Hepatocyte (in vitro differentiated cells): ENCODE measurements around the gene LRP1B. TPM values are rescaled to one million over a fixed set of nuclear protein-coding genes. Genes with fewer than 3 reads are reported as not detected.
"Not testable (repeated sequence)": the region's sequence is repeated elsewhere in the genome, so short reads cannot be mapped to it uniquely, and the experiment has no call there.

Experiments
- DNase-seq: peaks from one replicate; pipeline ENCODE4 v3.0.0-alpha.2; 2016; ENCODE audit warnings: low spot score
- H2AFZ ChIP-seq: fragments of 200-600 bp; sonication (generic); 2 replicates; pipeline ENCODE4 v1.6.0; 2016; ENCODE audit warnings: antibody characterized with exemption, mild to moderate bottlenecking
- H3K27ac ChIP-seq: fragments of 200-600 bp; sonication (generic); 2 replicates; pipeline ENCODE4 v1.5.1; 2016; ENCODE audit warnings: mild to moderate bottlenecking
- H3K27me3 ChIP-seq: fragments of 200-600 bp; sonication (generic); 2 replicates; pipeline ENCODE4 v1.6.1; 2016
- H3K36me3 ChIP-seq: fragments of 200-600 bp; sonication (generic); replicated peaks from 2 replicates; pipeline ENCODE4 v1.5.1; 2016; ENCODE audit warnings: low read depth; ENCODE audit not compliant: insufficient read depth
- H3K4me1 ChIP-seq: fragments of 200-600 bp; sonication (generic); 2 replicates; pipeline ENCODE4 v1.5.1; 2016; ENCODE audit warnings: mild to moderate bottlenecking, moderate library complexity; ENCODE audit not compliant: insufficient read depth
- H3K4me2 ChIP-seq: fragments of 200-600 bp; sonication (generic); 2 replicates; pipeline ENCODE4 v1.6.0; 2016
- H3K4me3 ChIP-seq: fragments of 200-600 bp; sonication (generic); 2 replicates; pipeline ENCODE4 v1.5.1; 2016; ENCODE audit warnings: mild to moderate bottlenecking
- H3K79me2 ChIP-seq: fragments of 200-600 bp; sonication (generic); 2 replicates; pipeline ENCODE4 v1.6.0; 2017; ENCODE audit warnings: mild to moderate bottlenecking
- H3K9me2 ChIP-seq: fragments of 200-600 bp; sonication (generic); replicated peaks from 2 replicates; pipeline ENCODE4 v1.6.0; 2017; ENCODE audit warnings: mild to moderate bottlenecking; ENCODE audit not compliant: insufficient read depth
- H3K9me3 ChIP-seq: fragments of 200-600 bp; sonication (generic); 2 replicates; pipeline ENCODE4 v1.5.1; 2016; ENCODE audit warnings: low read depth, mild to moderate bottlenecking
- H4K20me1 ChIP-seq: fragments of 200-600 bp; sonication (generic); 2 replicates; pipeline ENCODE4 v1.6.0; 2016; ENCODE audit warnings: mild to moderate bottlenecking; ENCODE audit not compliant: insufficient read depth, poor library complexity, severe bottlenecking
- EZH2 ChIP-seq: fragments of 200-600 bp; sonication (generic); IDR thresholded peaks from 2 replicates; pipeline ENCODE4 v1.6.1; 2016; ENCODE audit warnings: antibody characterized with exemption, mild to moderate bottlenecking, borderline replicate concordance
- EZH2phosphoT487 ChIP-seq: fragments of 200-600 bp; sonication (generic); IDR thresholded peaks from one replicate; pipeline ENCODE4 v1.6.1; 2018; ENCODE audit warnings: antibody characterized with exemption, mild to moderate bottlenecking, low read depth, moderate library complexity; ENCODE audit not compliant: unreplicated experiment, severe bottlenecking
- WGBS: methylation state at CpG from one replicate; pipeline ENCODE4 v1.1.6; 2016; ENCODE audit warnings: low lambda C conversion rate; ENCODE audit errors: missing lambda C conversion rate; 5-methylcytosine and 5-hydroxymethylcytosine counted together
- polyA plus RNA-seq: library from polyadenylated mRNA; unstranded; fragments of >200 nt; fragmentation: Nextera tagmentation; extraction: Ambion mirVana; gene quantifications from 2 replicates; pipeline ENCODE4 v1.2.1, GENCODE V29; 2016
- total RNA-seq: library from RNA; depleted of rRNA; stranded (reverse); fragments of >200 nt; gene quantifications from 2 replicates; pipeline ENCODE4 v1.2.3, GENCODE V29; 2014
- TF ChIP-seq, protein P1 (sequence below): fragments of 200-600 bp; sonication (generic); IDR thresholded peaks from 2 replicates; pipeline ENCODE4 v1.5.1; 2016; ENCODE audit warnings: antibody characterized with exemption, mild to moderate bottlenecking; ENCODE audit not compliant: poor library complexity

LRP1B gene
- total and polyA plus RNA-seq, 2 experiments from 2014 or later: 0.65 to 2.0 TPM

- Histone ChIP-seq H3K36me3 (no peaks in the 10 kb centered on the region), H3K9me2 (no peaks in the 10 kb centered on the region), H3K79me2 (no peaks in the 10 kb centered on the region), H3K27ac (peak overlapping the region; percentile 21), H3K4me1 (peaks cover 6% of the 10 kb centered on the region), H2AFZ (peak overlapping the region; percentile 16), H3K4me2 (peak overlapping the region; percentile 30), H4K20me1 (no peaks in the 10 kb centered on the region), H3K9me3 (no peaks in the 10 kb centered on the region), H3K27me3 (no peaks in the 10 kb centered on the region), H3K4me3 (no peak overlapping the region)
- TF ChIP-seq, protein P1, sequence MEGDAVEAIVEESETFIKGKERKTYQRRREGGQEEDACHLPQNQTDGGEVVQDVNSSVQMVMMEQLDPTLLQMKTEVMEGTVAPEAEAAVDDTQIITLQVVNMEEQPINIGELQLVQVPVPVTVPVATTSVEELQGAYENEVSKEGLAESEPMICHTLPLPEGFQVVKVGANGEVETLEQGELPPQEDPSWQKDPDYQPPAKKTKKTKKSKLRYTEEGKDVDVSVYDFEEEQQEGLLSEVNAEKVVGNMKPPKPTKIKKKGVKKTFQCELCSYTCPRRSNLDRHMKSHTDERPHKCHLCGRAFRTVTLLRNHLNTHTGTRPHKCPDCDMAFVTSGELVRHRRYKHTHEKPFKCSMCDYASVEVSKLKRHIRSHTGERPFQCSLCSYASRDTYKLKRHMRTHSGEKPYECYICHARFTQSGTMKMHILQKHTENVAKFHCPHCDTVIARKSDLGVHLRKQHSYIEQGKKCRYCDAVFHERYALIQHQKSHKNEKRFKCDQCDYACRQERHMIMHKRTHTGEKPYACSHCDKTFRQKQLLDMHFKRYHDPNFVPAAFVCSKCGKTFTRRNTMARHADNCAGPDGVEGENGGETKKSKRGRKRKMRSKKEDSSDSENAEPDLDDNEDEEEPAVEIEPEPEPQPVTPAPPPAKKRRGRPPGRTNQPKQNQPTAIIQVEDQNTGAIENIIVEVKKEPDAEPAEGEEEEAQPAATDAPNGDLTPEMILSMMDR: no peak
- TF ChIP-seq EZH2 (no peak), EZH2phosphoT487 (no peak)
- no peak for DNase-seq
- 40% methylated on average over 4 of the region's 4 CpGs for WGBS
Observed at GRCh38 chr2:141187075-141187439, 943.8 kb downstream of the LRP1B start.

- Histone ChIP-seq H3K36me3 (no peaks in the 10 kb centered on the region), H2AFZ (peak overlapping the region; percentile 16), H4K20me1 (no peaks in the 10 kb centered on the region), H3K4me3 (no peak overlapping the region), H3K9me3 (no peaks in the 10 kb centered on the region), H3K9me2 (no peaks in the 10 kb centered on the region), H3K27me3 (no peaks in the 10 kb centered on the region), H3K27ac (peak overlapping the region; percentile 21), H3K4me1 (peaks cover 6% of the 10 kb centered on the region), H3K4me2 (peak overlapping the region; percentile 30), H3K79me2 (no peaks in the 10 kb centered on the region)
- TF ChIP-seq EZH2: no peak
- no peak for TF ChIP-seq EZH2phosphoT487
- TF ChIP-seq, protein P1: no peak
- no peak for DNase-seq
- WGBS: 94% methylated on average over 1 of the region's 1 CpG
Observed at GRCh38 chr2:141186413-141187074, 944.3 kb downstream of the LRP1B start.

DNA sequence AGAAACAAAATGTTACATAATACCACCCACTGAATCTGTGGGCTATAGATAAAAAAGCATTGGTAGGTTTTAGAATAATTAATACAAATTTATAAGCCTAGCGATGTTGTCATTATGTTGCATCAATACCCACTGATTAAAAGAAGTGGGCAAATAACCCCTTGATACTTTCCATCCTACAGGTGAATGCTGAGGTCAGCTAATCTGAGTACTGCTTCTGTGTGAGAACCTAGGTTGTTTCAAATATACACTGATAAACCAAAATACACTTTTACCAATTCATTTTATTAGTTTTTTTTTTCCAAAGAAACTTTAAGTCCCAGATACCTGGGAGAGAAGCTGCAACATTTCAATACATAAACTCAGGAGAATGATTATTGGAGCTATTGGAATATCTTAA lies 948.6 kb downstream of the LRP1B start:
- Histone ChIP-seq H3K79me2 (no peaks in the 10 kb centered on the region), H3K4me1 (peaks cover 6% of the 10 kb centered on the region), H3K27ac (no peak overlapping the region), H3K9me3 (no peaks in the 10 kb centered on the region), H3K27me3 (no peaks in the 10 kb centered on the region), H3K4me3 (no peak overlapping the region), H3K9me2 (no peaks in the 10 kb centered on the region), H3K4me2 (no peak overlapping the region), H4K20me1 (no peaks in the 10 kb centered on the region), H3K36me3 (no peaks in the 10 kb centered on the region), H2AFZ (no peak overlapping the region)
- TF ChIP-seq, protein P1: no peak
- no peak for TF ChIP-seq EZH2
- TF ChIP-seq EZH2phosphoT487: no peak
- no peak for DNase-seq
- 97% methylated on average over 1 of the region's 1 CpG for WGBS

DNA sequence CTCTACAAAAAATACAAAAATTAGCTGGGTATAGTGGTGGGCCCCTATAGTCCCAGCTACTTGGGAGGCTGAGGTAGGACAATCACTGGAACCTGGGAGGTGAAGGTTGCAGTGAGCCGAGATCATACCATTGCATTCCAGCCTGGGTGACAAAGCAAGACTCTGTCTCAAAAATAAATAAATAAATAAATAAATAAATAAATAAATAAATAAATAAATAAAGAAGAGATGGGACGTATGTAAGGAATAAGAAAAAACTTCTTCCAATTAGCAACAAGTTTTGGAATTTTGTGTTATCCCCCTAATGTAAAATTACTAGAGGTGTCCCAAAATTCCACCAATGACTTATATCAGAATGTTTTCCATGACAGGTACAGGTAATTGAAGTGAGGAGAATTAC lies 961.7 kb downstream of the LRP1B start:
- not testable (repeated sequence) for H4K20me1 ChIP-seq, H3K36me3 ChIP-seq, DNase-seq, H3K9me3 ChIP-seq, H3K27me3 ChIP-seq, H2AFZ ChIP-seq, H3K4me1 ChIP-seq, H3K4me3 ChIP-seq, H3K9me2 ChIP-seq, H3K4me2 ChIP-seq, H3K27ac ChIP-seq, H3K79me2 ChIP-seq
- WGBS: 96% methylated on average over 2 of the region's 2 CpGs
